IPS-20b (cell line): Measurements from ENCODE around the gene TMEM175.

ENCODE experiments used
- H3K27ac ChIP-seq: one replicate; pipeline ENCODE4 v1.5.1; 2013; ENCODE audit warnings: low read length
- H3K27me3 ChIP-seq: 2 replicates; pipeline ENCODE4 v1.6.1; 2013; ENCODE audit warnings: mild to moderate bottlenecking, low read length, inconsistent platforms; ENCODE audit not compliant: insufficient read depth
- H3K36me3 ChIP-seq: 2 replicates; pipeline ENCODE4 v1.6.1; 2013; ENCODE audit warnings: low read depth, mild to moderate bottlenecking, inconsistent platforms, low read length, moderate library complexity; ENCODE audit not compliant: insufficient read depth
- H3K4me1 ChIP-seq: 2 replicates; pipeline ENCODE4 v1.6.1; 2013; ENCODE audit warnings: mild to moderate bottlenecking, control low read depth, inconsistent platforms, low read length, moderate library complexity; ENCODE audit not compliant: insufficient read depth
- H3K4me3 ChIP-seq: 2 replicates; pipeline ENCODE4 v1.5.1; 2013; ENCODE audit warnings: mild to moderate bottlenecking, low read length, inconsistent platforms
- H3K9ac ChIP-seq: 2 replicates; pipeline ENCODE4 v1.6.1; 2013; ENCODE audit warnings: low read depth, mild to moderate bottlenecking, inconsistent platforms, low read length, moderate library complexity
- H3K9me3 ChIP-seq: 2 replicates; pipeline ENCODE4 v1.6.1; 2013; ENCODE audit warnings: mild to moderate bottlenecking, low read depth, low read length, inconsistent platforms; ENCODE audit not compliant: insufficient read depth

Gene TMEM175

DNA sequence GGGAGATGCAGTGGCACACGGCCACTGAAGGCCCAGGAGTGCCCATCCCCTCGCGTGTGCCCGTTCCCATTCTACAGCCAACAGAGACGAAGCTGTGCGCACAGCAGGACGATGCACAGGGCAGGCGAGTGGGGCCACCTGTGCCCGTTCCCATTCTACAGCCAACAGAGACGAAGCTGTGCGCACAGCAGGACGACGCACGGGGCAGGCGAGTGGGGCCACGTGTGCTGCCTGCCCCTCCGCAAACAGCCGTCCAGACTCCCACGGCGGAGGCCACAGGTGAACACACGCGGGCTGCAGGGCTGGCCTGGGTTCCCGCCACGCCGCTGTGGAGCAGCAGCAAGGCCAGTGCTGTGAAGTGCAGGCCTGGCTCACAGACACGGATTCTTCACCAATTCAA lies 32.2 kb upstream of the TMEM175 start:
- no peak overlapping the region for H3K27ac ChIP-seq
- H3K4me3 ChIP-seq: no peak overlapping the region
- no peak overlapping the region for H3K9ac ChIP-seq
- 0 out of 2 replicates have a peak, but pooled peaks cover 6% of the 10 kb centered on the region for H3K36me3 ChIP-seq
- H3K4me1 ChIP-seq: peaks cover 2% of the 10 kb centered on the region; the same call in 1 of the 2 replicates
- H3K9me3 ChIP-seq: no peaks in the 10 kb centered on the region
- no peaks in the 10 kb centered on the region for H3K27me3 ChIP-seq

DNA sequence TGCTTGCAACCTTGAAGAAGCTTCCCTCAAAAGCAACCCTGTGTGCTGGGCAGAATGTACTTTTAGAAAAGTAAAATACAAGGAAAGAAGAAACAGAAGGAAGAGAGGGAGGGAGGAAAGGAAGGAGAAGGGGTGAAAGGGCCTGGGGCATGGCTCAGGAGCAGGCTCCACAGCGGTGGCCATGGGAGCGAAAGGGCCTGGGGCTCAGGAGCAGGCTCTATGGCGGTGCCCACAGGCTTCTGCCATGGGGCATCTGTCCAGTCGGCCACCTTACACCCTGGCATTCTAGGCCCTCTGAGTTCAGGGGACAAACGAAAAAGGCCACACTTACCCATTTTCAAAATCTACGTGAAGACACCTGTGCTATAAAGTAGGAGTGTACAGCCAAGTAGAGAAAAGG lies 31.5 kb upstream of the TMEM175 start:
- Histone ChIP-seq H3K27me3 (no peaks in the 10 kb centered on the region), H3K36me3 (0 out of 2 replicates have a peak, but pooled peaks cover 6% of the 10 kb centered on the region)

DNA sequence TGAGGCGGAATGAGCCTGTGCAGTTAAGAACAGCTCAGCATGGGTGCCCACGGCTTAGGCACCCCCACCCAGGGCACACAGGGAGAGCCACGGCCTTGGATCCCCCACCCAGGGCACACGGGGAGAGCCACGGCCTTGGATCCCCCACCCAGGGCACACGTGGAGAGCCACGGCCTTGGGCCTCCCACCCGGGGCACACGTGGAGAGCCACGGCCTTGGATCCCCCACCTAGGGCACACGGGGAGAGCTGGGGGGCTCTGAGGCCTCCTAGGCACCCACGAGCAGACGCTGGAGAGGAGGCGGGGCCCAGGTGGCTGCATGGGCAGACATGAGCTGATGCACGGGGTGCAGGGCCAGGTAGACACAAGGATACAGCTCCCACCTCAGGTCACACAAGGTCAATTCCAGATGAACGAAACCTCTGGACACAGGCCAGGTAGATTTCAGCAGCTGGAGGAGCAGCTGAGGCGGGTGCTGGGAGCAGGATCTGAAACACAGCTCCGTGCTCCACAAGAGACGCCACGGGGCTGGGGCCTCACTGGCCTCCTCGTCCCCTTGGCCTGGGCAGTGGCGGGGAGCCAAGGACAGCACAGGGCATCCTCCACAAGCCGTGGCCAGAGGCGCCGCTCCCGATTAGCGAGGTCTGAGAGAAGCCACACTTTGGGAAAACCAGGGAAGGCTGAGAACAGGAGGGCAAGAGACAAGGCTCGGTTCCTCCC lies 30.9 kb upstream of the TMEM175 start:
- Histone ChIP-seq H3K9ac (no peak overlapping the region), H3K27ac (no peak overlapping the region), H3K27me3 (no peaks in the 10 kb centered on the region), H3K9me3 (no peaks in the 10 kb centered on the region; the same call in 1 of the 2 replicates), H3K36me3 (0 out of 2 replicates have a peak, but pooled peaks cover 6% of the 10 kb centered on the region), H3K4me1 (peaks cover 2% of the 10 kb centered on the region; the same call in 1 of the 2 replicates), H3K4me3 (no peak overlapping the region)

More for the DNA sequence above, 31.5 kb upstream of the TMEM175 start:
- no peak overlapping the region for H3K27ac ChIP-seq
- H3K4me3 ChIP-seq: no peak overlapping the region
- H3K9me3 ChIP-seq: no peaks in the 10 kb centered on the region
- H3K4me1 ChIP-seq: peaks cover 2% of the 10 kb centered on the region; the same call in 1 of the 2 replicates
- H3K9ac ChIP-seq: no peak overlapping the region

DNA sequence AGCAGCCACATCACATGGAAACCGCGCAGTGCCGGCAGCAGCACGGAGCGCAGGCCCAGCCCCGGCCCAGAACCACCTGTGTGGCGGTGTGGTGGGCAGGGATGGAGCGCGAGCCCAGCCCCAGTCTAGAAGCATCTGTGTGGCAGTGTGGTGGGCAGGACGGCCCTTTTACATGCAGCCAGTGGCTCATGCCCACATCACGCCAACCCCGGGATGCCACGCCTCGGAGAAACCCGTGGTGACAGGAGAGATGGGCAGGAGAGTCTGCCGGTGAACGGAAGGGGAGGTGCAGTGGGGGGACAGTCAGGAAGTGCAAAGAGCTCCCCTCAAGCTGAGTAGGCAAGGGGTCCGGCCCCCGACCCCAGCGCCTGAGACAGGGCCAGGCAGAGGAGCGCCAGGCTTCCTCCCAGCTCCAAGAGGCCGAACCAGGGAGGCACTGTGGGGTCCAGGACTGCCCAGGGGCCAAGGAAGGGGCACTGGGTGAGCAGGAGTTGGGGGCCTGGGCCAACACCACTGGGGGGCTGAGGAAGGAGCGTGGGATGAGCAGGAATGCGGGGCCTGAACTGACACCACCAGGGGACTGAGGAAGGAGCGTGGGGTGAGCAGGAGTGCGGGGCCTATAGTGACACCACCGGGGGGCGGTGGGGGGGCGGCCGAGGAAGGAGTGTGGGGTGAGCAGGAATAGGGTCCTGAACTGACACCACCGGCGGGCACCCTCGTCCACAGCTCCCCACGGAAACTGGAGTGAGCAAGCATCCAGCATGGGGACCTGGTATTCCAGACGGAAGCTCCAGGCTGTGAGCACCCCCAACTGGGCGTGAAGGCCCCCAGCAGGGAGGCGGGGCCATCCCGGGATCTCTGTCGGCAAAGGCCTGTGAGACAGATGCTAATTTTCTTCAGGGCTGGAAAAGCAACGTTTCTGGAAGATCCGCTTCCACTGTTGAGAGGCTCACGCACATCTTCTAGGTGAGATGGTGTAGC lies 28.9 kb upstream of the TMEM175 start:
- H3K27ac ChIP-seq: no peak overlapping the region
- H3K4me1 ChIP-seq: peaks cover 2% of the 10 kb centered on the region; the same call in 1 of the 2 replicates
- H3K4me3 ChIP-seq: no peak overlapping the region
- H3K9me3 ChIP-seq: no peaks in the 10 kb centered on the region; the same call in 1 of the 2 replicates
- no peak overlapping the region; the same call in 1 of the 2 replicates for H3K9ac ChIP-seq
- no peaks in the 10 kb centered on the region; the same call in 1 of the 2 replicates for H3K36me3 ChIP-seq
- H3K27me3 ChIP-seq: no peaks in the 10 kb centered on the region

- Histone ChIP-seq H3K4me1 (peaks cover 2% of the 10 kb centered on the region; the same call in 1 of the 2 replicates), H3K27me3 (no peaks in the 10 kb centered on the region), H3K9me3 (no peaks in the 10 kb centered on the region; the same call in 1 of the 2 replicates), H3K9ac (no peak overlapping the region), H3K27ac (no peak overlapping the region), H3K36me3 (peaks cover 7% of the 10 kb centered on the region; the same call in 1 of the 2 replicates), H3K4me3 (no peak overlapping the region)
These were observed 26.5 kb upstream of the TMEM175 start for GRCh38 chr4:905485-906338.

DNA sequence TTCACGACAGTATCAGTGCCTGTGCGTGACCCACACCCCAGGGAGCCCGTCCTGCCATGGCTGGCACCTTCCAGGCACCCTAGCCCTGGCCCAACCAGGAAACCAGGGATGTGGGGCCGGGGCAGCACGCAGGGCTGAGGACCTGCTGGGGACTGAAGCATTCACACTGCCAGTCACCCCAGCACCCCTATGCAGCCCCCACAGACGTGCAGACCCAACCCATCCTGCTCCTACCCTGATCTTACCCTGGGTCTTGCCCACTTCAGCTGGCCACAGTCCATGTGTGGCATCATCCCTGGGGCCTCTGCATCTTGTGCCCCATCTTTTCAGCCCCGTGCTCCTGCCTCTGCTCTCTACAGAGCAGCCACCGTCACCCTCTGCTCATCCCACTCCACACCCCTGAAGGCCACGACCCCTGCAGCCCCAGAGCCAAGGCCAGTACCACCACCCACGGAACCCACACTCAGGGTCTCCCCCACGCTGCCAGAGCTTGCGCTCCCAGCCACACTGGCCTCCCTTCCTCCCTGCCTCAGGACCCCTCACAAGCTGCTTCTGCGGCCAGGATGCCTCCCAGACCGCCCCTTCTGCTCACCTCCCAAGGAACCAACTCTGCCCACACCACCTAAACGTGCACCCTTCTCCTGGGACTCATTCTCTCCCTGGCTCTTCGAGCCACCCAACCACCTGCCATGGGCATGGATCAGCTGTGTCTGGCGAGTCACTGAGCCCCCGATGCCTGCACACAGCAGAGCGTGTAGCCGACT lies 25.7 kb upstream of the TMEM175 start:
- H3K27me3 ChIP-seq: no peaks in the 10 kb centered on the region
- no peak overlapping the region for H3K9ac ChIP-seq
- H3K4me3 ChIP-seq: no peak overlapping the region
- peaks cover 10% of the 10 kb centered on the region for H3K36me3 ChIP-seq
- H3K9me3 ChIP-seq: no peaks in the 10 kb centered on the region; the same call in 1 of the 2 replicates
- no peak overlapping the region for H3K27ac ChIP-seq
- peaks cover 2% of the 10 kb centered on the region; the same call in 1 of the 2 replicates for H3K4me1 ChIP-seq

- Histone ChIP-seq H3K4me1 (peaks cover 2% of the 10 kb centered on the region; the same call in 1 of the 2 replicates), H3K9me3 (no peaks in the 10 kb centered on the region; the same call in 1 of the 2 replicates), H3K36me3 (peaks cover 14% of the 10 kb centered on the region), H3K27ac (no peak overlapping the region), H3K4me3 (no peak overlapping the region), H3K27me3 (no peaks in the 10 kb centered on the region), H3K9ac (no peak overlapping the region)
These were observed 25.2 kb upstream of the TMEM175 start for GRCh38 chr4:907103-907400.

- Histone ChIP-seq H3K9ac (no peak overlapping the region), H3K4me3 (no peak overlapping the region), H3K9me3 (no peaks in the 10 kb centered on the region; the same call in 1 of the 2 replicates), H3K36me3 (peaks cover 14% of the 10 kb centered on the region), H3K4me1 (no peaks in the 10 kb centered on the region), H3K27me3 (no peaks in the 10 kb centered on the region), H3K27ac (no peak overlapping the region)
These were observed 24.4 kb upstream of the TMEM175 start for GRCh38 chr4:907691-908425.

GRCh38 chr4:909131-909571 lies 23.1 kb upstream of the TMEM175 start:
- Histone ChIP-seq H3K9ac (no peak overlapping the region), H3K4me3 (no peak overlapping the region), H3K36me3 (peaks cover 14% of the 10 kb centered on the region)

GRCh38 chr4:909821-910220 lies 22.4 kb upstream of the TMEM175 start:
- Histone ChIP-seq H3K27ac (no peak overlapping the region), H3K36me3 (peaks cover 14% of the 10 kb centered on the region), H3K9me3 (no peaks in the 10 kb centered on the region; the same call in 1 of the 2 replicates), H3K9ac (no peak overlapping the region), H3K27me3 (no peaks in the 10 kb centered on the region), H3K4me1 (no peaks in the 10 kb centered on the region), H3K4me3 (no peak overlapping the region)

More at GRCh38 chr4:909131-909571, 23.1 kb upstream of the TMEM175 start:
- Histone ChIP-seq H3K27me3 (no peaks in the 10 kb centered on the region), H3K27ac (no peak overlapping the region), H3K4me1 (no peaks in the 10 kb centered on the region), H3K9me3 (no peaks in the 10 kb centered on the region; the same call in 1 of the 2 replicates)
